Prostate gland (tissue), 2 donors: Measurements from ENCODE around the gene KERA. TPM values are rescaled to one million over a fixed set of nuclear protein-coding genes. Genes with fewer than 3 reads are reported as not detected.

Experiments used
- DNase-seq: peaks from one replicate; pipeline ENCODE4 v3.0.0-alpha.2; 2019; ENCODE audit warnings: low spot score
- H3K27ac ChIP-seq, 2 donors: fragments of 200-600 bp; sonication (generic); 2 replicates each; pipeline ENCODE4 v1.5.1; 2017 to 2019
- H3K27me3 ChIP-seq: fragments of 200-600 bp; sonication (generic); replicated peaks from 2 replicates; pipeline ENCODE4 v1.5.1; 2019; ENCODE audit not compliant: insufficient read depth
- H3K36me3 ChIP-seq, 2 donors: fragments of 200-600 bp; sonication (generic); 1 replicate in 1 of 2; 2 replicates in 1 of 2; pipeline versions ENCODE4 v1.5.1 to v1.8.1; 2017 to 2019
- H3K4me1 ChIP-seq: fragments of 200-600 bp; sonication (generic); replicated peaks from 2 replicates; pipeline ENCODE4 v1.5.1; 2019
- H3K4me3 ChIP-seq, 2 donors: fragments of 200-600 bp; sonication (generic); 2 replicates each; pipeline ENCODE4 v1.5.1; 2017 to 2019
- H3K9me3 ChIP-seq: fragments of 200-600 bp; sonication (generic); 2 replicates; pipeline ENCODE4 v1.5.1; 2017
- POLR2A ChIP-seq: fragments of 450-650 bp; IDR thresholded peaks from one replicate; pipeline ENCODE4 v1.6.1; 2016; ENCODE audit warnings: antibody characterized with exemption, mild to moderate bottlenecking
- POLR2AphosphoS5 ChIP-seq: sonication (generic); formaldehyde crosslinking; IDR thresholded peaks from one replicate; pipeline ENCODE4 v1.6.1; 2017; ENCODE audit warnings: antibody characterized with exemption
- WGBS: methylation state at CpG from one replicate; pipeline ENCODE4 v1.1.5; 2018; 5-methylcytosine and 5-hydroxymethylcytosine counted together
- intact Hi-C: fragments of 100-400 bp; cut with DNase I; formaldehyde crosslinking; loops from one replicate; pipeline ENCODE4 v1.14.2; 2022
- total RNA-seq, 2 donors: library from RNA; depleted of rRNA; stranded (reverse); fragments of >200 nt; gene quantifications; one replicate each; pipeline ENCODE4 v1.1.0, GENCODE V29; 2016
- TF ChIP-seq, protein P1 (sequence below), 4 experiments: fragments of 200-600 bp in 2 of 4; fragments of 450-650 bp in 2 of 4; sonication (generic) in 2 of 4; IDR thresholded peaks; 1 replicate in 3 of 4; 2 replicates in 1 of 4; pipeline ENCODE4 v1.5.1; 2016 to 2019; ENCODE audit warnings: antibody characterized with exemption in 4 of 4, mild to moderate bottlenecking in 2 of 4, moderate library complexity in 2 of 4

KERA gene
- total RNA-seq, 2 donors from 2014 or later, result not detected

DNA sequence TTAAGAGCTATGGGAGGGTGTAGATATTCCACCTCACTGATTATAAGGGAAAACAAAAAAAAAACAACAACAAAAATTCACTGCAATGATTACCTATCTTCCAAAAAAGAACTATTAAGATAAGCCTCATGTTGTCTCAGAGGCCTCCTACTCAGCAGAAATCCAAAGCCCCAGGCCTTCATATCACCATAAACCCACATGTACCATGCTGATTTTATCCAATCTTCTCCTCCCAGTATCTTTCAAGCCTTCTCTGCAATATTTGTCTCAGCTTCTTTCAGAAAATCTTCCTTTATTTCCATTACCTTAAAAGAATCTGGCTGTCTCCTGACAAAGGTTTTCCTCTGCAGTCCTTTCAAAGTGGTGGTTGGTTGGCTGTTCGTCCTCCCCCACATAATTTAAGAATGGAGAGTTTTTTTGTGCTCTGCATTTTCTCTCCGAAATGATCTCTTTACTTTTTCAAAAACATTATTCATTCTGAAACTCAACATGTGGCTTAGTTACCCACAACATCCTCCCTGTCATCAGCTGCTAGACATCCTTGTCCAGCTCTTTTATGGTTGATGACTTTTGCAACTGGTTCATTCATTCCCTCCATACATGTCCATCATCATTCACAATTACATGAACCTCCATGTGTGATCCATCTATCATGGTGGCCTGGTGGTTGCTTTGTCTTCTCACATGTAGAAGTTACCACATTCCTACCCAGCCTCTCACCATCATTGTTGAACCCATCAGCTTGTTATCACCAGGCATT, 50.1 kb downstream of the KERA start:
- WGBS, result 91% methylated on average over 2 of the region's 2 CpGs
- TF ChIP-seq POLR2AphosphoS5, result no peak
- DNase-seq, result no peak
- Histone ChIP-seq H3K27me3 (no peaks in the 10 kb centered on the region), H3K27ac (no peak overlapping the region), H3K4me3 (no peak overlapping the region), H3K36me3 (no peaks in the 10 kb centered on the region), H3K9me3 (no peaks in the 10 kb centered on the region), H3K4me1 (no peaks in the 10 kb centered on the region)
- intact Hi-C loops, result no loop called here

DNA sequence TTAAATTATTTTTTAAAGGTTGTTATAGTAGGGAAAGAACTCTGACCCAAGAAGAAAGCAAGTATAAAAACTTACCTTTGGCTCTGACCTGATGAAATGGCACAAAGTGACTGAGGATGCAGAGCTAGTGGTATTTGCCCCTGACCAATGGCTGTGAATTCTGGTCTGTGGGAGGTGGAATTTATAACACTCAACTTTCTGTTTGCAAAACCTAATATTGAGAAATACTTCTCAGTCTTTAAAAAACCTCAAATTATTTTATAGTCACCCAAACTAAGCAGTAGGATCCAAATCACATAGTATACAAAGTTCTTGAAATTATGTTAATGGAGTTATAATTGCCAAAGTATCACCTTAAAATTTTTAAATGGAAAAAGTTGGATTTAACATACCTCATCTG, 53.0 kb downstream of the KERA start, which contains the start of gene EPYC:
Gene EPYC, minus strand, starts transcription at position 101 of the 400 bp plus-strand sequence. CDS start 2,407 bp downstream, outside the sequence.
- no peak for DNase-seq
- H3K27ac ChIP-seq, result no peak within 1 kb of the TSS
- TF ChIP-seq POLR2AphosphoS5 (no peak), POLR2A (no peak)
- TF ChIP-seq, protein P1, sequence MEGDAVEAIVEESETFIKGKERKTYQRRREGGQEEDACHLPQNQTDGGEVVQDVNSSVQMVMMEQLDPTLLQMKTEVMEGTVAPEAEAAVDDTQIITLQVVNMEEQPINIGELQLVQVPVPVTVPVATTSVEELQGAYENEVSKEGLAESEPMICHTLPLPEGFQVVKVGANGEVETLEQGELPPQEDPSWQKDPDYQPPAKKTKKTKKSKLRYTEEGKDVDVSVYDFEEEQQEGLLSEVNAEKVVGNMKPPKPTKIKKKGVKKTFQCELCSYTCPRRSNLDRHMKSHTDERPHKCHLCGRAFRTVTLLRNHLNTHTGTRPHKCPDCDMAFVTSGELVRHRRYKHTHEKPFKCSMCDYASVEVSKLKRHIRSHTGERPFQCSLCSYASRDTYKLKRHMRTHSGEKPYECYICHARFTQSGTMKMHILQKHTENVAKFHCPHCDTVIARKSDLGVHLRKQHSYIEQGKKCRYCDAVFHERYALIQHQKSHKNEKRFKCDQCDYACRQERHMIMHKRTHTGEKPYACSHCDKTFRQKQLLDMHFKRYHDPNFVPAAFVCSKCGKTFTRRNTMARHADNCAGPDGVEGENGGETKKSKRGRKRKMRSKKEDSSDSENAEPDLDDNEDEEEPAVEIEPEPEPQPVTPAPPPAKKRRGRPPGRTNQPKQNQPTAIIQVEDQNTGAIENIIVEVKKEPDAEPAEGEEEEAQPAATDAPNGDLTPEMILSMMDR (IDR thresholded peaks at IDR 0.05), result no peak
- intact Hi-C loops, result no loop called here
- no peaks in the 10 kb centered on the region for H3K4me1 ChIP-seq
- no peaks in the 10 kb centered on the region for H3K27me3 ChIP-seq
- H3K9me3 ChIP-seq, result no peaks in the 10 kb centered on the region
- no peaks in the 10 kb centered on the region for H3K36me3 ChIP-seq
- no peak within 1 kb of the TSS for H3K4me3 ChIP-seq

DNA sequence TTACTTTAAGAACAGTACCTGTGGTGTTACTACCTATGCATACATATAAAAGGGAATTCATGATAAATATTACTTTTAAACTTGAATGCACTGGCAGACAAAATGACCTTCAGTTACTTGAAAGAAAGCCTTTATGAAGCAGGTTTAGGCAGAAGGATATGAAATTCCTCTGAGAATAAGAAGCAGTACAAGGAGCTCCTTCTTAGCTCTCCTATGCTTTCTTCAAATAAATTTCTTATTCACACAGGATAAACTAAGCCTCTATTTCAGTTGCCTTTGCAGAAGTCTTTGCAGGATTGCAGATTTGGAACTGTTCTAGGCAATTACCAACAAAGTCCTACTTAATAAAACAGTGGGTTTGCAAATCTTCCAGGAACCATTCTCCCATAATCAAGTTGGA, 54.1 kb downstream of the KERA start:
- Histone ChIP-seq H3K27me3 (no peaks in the 10 kb centered on the region), H3K9me3 (no peaks in the 10 kb centered on the region), H3K27ac (no peak overlapping the region), H3K36me3 (no peaks in the 10 kb centered on the region), H3K4me3 (no peak overlapping the region), H3K4me1 (no peaks in the 10 kb centered on the region)
- DNase-seq, result no peak
- TF ChIP-seq, protein P1 (IDR thresholded peaks at IDR 0.05), result no peak
- TF ChIP-seq POLR2AphosphoS5 (no peak), POLR2A (no peak)
- intact Hi-C loops, result no loop called here

DNA sequence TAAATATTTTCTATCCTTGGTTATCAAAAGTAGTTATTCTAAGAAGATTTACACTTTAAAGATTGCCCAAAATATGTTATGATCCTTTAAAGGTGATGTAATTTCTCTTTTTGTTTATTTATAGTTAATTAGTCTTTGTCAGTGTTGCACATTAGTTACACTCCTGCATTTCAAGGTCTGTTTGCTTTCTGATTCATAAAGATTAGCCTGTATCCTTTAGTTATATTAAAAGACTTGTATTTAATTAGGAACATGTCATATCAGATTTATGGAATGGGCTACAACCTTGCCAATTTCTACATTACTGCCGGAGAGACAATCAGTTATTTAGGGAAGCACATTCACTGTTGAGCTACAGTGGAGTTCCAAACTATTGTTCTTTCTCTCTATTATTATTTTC, 56.5 kb downstream of the KERA start:
- 8% methylated on average over 1 of the region's 1 CpG for WGBS
- TF ChIP-seq POLR2A, result no peak
- TF ChIP-seq, protein P1 (IDR thresholded peaks at IDR 0.05), result no peak
- DNase-seq, result no peak
- Histone ChIP-seq H3K4me3 (no peak overlapping the region), H3K4me1 (no peaks in the 10 kb centered on the region), H3K36me3 (no peaks in the 10 kb centered on the region), H3K9me3 (no peaks in the 10 kb centered on the region), H3K27me3 (no peaks in the 10 kb centered on the region), H3K27ac (no peak overlapping the region)
- intact Hi-C loops, result no loop called here

Other genes with a start within 250 kb of the KERA start
- gene CCER1, start 102.8 kb downstream of the KERA start, total RNA-seq, result 1 to 10 TPM in 1 of 2 donors, not detected in 1; 3.0 TPM
- gene EPYC, start 53.1 kb downstream of the KERA start, total RNA-seq, result not detected
- gene LUM, start 53.5 kb upstream of the KERA start, total RNA-seq, result 10 to 100 TPM; 34.3 to 56.1 TPM
- 100 to 1,000 TPM; 104 to 404 TPM for gene DCN, start 124.8 kb upstream of the KERA start, total RNA-seq